ENCODE data around the gene RASGRF2.
A peak's percentile ranks its signal among the peaks of the same experiment; 100 is the strongest.

RASGRF2 gene

DNA sequence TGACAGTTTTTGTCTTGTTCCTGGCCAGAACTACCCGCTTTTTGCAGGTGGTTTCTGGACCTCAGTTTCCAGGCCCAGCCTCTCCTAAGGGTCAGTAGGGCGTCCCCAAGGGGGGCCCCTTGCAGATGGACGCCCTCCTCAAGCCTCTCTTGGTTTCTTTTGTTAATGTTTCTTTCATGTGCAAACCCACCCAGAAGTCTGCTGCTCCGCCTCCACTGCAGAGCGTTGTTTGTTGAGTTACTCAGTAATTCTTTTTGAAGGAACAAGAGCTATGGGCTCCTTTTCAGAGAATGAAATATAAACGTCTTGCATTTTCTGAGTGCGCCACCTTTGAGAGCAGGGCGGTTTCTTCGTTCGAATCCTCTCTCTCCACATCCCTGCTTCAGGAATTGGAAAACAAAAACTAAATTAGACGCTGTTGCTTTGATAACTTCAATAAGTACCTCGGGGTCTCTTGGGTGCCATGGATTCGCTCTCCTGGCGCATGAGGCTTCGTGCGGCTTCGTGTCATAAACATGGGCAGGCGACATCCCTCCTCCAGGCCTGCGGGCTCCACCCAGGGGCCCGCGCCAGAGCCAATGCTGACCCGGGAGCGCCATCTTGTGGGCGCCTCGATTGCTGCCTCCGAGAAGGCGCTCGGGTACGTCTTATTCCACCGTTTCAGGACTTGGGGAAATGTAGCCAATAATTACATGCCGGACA lies 234.6 kb downstream of the RASGRF2 start:
- peak; percentile 67 to 78 (median 67) for DNase-seq (ENCODE audit: low read depth in 2 of 3, low spot score in 2 of 3)

DNA sequence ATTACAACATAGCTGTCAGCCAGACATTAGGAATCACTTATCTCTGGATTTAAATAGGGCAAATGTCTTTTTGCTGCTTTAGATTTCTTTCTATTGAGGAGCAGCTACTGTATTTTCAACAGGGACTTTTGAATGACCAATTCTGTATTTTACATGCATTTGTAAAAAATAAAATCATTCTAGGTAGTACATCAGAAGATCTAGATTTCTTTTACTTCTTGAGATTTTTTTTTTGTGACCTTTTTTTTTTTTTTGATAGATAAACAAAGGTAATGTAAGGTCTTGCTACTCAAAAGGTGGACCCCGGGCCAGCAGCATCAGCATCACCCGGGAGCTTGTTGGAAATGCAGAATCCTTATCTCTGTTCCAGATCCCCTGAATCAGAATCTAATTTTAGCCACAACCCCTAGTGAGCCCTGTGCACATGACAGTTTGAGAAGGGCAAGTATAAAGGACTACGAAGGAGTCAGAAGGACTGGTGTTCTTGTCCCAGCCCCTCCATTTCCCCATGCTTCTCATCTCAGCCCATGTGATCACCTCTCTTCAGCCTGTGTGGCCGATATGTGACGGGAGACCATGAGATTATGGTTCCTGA lies 235.3 kb downstream of the RASGRF2 start:
- DNase-seq (ENCODE audit: low read depth in 2 of 3, low spot score in 2 of 3): no peak

DNA sequence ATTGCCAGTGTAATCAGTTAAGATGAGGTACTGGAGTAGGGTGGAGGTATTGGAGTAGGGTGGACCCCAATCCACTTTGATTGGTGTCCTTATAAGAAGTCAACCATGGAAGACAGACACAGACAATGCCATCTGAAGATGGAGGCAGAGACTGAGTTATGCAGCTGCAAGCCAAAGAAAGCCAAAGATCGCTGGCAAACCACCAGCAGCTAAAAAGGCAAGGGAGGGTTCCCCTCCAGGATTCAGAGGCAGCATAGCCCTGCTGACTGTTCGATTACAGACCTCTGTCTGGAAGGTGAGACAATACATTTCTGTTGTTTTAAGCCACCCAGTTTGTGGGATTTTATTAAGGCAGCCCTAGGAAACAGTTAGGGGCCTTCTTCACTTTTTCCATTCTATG lies 242.5 kb downstream of the RASGRF2 start:
- DNase-seq (ENCODE audit: low read depth in 2 of 3, low spot score in 2 of 3): no peak

DNA sequence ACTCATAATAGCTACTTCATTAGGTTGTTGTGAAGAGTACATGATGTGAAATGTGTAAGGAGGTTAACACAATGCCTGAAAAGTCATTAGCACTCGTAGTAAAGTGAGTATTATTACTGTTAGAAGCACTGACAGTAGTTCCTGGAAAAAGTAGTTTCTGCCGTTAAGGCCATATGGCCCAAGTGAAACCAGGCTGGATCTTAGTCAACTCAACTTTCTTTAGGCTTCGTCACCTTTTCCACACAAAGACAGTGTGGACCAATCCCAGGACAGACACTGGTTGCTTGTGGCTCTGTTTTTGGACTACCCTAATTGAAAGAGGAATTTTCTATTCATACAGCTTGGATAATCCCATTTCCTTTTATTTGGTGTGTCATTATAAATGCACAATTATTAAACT lies 243.6 kb downstream of the RASGRF2 start:
- DNase-seq (ENCODE audit: low read depth in 2 of 3, low spot score in 2 of 3): no peak

DNA sequence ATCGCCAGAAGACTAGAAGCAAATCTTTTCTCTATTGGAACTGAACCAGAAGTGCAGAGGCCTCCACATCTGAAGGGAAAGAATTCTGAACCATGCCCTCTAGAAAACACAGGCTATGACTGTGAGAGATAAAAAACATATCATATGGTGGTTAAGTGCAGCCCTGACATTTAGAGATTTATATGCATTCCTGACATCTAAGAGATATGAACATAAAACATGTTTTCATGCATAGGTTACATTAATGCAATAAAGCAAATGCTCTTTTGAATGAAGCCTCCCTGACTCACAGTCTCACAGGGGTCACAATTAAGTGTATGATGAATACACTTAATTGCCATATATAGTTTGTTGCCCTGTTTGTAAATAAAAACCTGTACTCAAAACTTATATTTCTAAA lies 244.0 kb downstream of the RASGRF2 start:
- DNase-seq (ENCODE audit: low read depth in 2 of 3, low spot score in 2 of 3): no peak

DNA sequence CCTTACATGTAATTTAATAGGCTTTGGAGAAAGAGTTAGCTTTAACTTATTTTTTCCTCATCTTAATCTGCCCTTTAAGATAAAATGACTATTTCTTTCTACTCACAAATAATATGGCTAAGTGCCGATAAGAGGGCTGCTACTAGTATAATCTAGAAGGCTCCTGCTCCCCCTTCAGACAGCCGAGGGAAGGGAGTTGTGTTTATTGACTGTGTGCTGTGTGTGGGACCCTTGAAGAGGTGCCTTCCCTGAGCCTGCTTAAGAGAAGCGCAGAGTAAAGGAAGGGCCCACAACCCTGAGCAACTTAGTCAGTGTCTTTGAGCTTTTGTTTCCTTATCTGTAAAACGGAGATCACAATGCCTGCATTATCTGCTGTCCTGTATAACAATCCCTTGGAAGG lies 244.9 kb downstream of the RASGRF2 start:
- no peak for DNase-seq (ENCODE audit: low read depth in 2 of 3, low spot score in 2 of 3)

DNA sequence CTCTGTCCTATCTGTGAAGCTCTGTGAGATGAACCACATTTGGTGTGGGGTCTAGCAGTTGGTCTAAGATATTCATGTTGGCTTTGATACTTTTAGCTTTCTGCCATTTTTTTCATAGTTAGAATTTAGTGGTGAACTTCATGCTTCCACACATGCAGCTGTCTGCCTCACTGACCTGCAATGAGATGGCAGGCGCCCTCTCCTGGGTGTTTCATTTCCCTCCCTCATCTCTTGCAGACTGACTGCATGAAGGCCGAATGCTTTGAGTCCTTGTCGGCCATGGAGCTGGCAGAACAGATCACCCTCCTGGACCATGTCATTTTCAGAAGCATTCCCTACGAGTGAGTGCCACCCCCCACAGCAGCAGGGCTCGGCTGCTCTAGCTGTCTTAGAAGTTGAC lies 246.8 kb downstream of the RASGRF2 start:
- DNase-seq (ENCODE audit: low read depth in 2 of 3, low spot score in 2 of 3): no peak

DNA sequence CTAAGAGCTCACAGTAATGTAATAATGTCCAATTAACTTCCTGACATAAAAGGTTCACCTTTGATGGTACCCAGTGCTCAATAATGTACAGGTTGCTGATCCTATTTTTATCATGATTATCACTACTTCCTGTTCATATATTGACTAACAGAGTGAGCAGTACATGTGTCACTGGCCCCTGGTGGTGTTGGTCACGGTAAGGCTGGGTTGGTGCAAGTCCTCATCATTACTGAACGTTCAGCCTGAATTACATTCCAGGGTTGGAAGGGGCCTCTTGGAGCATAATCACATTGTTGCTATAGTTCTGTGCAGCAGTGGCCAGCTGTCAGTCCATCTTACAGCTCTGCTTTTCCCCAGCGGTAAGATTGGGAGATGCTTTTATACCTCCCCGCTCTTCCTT lies 248.7 kb downstream of the RASGRF2 start:
- DNase-seq (ENCODE audit: low read depth in 2 of 3, low spot score in 2 of 3): no peak

DNA sequence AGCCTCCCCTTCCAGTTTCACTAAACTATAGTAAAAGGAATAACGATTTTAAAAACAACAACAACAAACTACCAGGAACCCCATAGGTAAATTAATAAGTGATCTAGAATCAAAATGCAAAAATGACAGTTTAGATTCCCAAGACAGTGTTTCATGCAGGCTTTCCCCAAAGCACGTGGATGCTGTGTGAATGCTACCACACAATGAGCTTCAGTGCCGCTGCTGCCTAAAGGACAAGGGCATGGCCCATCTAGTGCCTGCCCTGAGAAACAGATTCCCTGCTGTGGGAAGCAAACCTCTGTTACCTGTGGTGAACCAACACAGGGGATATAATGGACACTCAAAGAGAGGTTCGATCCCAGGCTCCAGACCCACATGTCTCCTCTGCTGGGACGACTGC lies 249.2 kb downstream of the RASGRF2 start:
- no peak for DNase-seq (ENCODE audit: low read depth in 2 of 3, low spot score in 2 of 3)

DNA sequence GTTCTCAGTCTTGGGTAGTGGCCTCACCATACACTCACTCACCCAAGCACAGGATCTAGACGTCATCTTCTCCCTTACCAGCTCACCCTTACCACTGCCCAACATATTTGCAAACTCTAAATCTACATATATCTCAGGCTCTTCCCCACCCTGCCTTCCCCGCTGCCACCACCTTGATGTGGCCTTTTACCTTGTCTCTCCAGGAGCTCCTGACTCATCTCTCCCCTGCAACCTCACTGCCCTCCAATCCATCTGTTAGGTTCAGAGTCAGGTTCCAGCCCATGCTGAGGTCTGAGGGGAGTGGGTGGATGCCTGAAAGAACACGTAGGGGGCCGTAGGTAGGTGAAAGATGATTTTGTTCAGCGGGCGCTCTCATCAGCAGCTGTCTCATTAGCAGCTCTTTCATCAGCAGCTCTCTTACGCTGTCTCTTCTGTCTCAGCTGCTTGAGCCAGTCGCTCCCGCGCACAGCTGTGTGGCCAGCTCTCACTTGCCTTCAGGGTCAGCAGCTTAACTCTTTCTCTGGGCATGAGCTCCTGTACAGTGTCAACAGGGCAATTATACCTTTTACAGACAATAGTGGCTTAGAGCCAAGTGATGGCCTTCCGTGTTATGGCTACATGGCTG lies 249.8 kb downstream of the RASGRF2 start:
- no peak for DNase-seq (ENCODE audit: low read depth in 2 of 3, low spot score in 2 of 3)

DNA sequence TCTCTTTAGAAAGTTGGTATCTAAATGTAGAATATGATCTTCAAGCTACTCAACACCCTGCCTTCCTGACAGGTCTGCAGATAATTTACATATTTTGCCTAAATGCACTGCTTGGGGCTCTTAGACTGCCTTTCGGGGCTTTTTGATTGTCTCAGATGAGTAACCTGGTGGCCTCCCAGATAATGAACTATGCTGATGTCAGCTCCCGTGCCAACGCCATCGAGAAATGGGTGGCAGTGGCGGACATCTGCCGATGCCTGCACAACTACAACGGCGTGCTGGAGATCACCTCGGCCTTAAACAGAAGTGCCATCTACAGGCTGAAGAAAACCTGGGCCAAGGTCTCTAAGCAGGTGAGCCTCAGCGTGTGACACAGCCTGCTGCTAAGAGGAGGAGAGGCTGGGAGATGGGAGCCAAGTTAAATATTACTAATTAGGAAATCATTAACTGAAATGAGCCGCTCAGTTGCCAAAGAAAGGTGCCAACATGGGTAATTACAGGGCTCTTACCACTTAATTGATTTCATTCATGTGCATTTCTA lies 252.1 kb downstream of the RASGRF2 start:
- no peak for DNase-seq (ENCODE audit: low read depth in 2 of 3, low spot score in 2 of 3)

DNA sequence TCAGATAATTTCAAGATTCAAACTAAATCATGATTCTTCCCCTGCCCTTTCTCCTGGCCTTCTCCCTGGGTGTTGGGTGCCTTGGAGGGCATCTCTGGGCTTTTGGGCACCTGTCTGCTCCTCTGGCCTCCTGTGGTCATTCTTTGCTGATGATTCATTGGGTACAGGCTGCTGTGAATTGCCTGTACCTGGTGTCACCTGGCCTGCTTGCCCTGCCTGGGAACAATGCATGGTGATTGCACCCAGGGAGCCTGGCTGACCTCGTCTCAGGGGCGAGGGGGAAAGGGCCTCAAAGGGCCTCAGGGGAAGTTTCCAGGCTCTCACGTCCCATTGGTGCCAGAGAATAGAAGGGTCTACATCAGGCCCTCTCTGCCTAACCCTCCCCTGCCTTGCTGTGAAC lies 252.9 kb downstream of the RASGRF2 start:
- DNase-seq (ENCODE audit: low read depth in 2 of 3, low spot score in 2 of 3): no peak

DNA sequence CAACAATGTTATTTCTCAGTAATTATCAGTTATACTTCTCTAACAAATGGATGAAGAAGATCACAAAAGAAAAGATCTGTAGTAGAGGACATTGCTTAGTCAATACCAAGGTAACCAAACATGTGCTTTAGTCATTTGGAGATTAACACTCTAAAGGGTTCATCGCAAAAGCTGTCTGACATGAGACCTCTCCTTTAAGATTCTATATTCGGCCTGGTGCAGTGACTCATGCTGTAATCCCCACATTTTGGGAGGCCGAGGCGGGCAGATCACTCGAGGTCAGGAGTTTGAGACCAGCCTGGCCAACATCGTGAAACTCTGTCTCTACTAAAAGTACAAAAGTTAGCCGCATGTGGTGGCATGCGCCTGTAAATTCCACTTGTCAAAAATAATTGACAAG lies 254.7 kb downstream of the RASGRF2 start:
- DNase-seq (ENCODE audit: low read depth in 2 of 3, low spot score in 2 of 3): no peak

DNA sequence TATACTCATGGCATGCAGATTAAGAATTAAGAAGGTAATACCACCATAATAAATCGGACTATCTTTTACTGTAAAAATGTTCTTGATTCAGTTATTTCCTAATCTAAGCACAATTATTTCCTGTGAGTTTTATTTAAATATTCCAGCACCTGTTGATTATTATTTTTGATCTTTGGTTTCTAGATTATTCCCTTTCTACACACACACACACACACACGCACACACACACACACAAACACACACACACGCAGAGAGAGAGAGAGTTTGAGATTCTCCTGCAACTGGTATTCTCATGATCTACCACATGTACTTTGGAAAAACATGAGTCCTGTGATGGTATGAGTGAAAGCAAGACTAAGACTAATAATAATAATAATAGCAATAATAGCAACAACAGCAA lies 256.0 kb downstream of the RASGRF2 start:
- DNase-seq (ENCODE audit: low read depth in 2 of 3, low spot score in 2 of 3): no peak

DNA sequence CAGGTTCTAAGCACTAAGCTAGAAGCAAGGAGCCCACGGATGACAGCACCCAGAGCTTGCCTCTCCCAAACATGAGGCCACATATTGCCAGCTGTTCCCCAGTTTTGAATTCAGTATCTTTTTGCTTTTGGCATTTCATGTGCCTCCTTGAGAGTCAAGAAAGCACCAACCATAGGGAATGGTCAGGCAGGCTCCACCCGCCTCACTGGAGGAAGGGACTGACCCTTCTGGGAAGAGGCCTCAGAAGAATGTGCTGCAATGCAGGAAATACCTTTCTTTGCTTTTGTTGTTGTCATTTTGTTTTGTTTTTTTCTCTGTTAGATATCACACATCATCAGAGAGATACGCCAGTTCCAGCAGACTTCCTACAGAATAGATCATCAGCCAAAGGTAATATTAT lies 259.2 kb downstream of the RASGRF2 start:
- no peak for DNase-seq (ENCODE audit: low read depth in 2 of 3, low spot score in 2 of 3)

DNA sequence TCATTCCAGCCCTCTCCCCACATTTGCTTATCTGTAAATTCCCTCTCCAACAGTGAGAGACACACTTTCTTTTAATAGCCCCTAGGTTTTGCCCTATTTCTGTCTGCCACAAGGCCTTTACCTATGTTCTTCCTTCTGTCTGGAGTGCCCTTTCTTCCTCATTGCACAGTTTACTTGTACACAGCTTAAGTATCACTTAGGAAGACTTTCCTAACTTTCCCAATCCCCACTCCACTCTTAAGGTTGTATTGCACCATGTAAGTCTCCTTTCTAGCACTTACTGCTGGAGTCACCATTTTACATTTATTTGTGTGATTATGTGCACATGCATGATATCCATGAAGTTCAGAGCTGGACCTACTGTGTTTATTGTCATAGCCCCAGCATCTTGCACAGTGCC lies 262.1 kb downstream of the RASGRF2 start:
- DNase-seq (ENCODE audit: low read depth in 2 of 3, low spot score in 2 of 3): no peak

DNA sequence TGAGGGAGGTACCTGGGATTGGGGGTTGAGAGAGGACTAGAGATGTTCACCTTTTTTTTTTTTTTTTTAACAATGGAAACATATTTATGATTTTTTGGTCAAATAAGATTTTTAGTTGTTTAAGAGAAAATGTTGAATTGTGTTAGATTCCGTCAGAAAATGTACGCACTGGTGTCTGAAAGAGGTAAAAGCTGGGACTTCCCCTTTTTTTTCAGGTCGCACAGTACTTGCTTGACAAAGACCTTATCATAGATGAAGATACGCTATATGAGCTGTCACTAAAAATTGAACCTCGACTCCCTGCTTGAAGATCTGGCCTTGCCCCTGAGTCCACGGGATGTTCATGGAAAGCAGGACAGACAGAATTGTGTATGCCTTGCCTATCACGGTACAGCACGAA lies 265.3 kb downstream of the RASGRF2 start:
- DNase-seq (ENCODE audit: low read depth in 2 of 3, low spot score in 2 of 3): no peak

DNA sequence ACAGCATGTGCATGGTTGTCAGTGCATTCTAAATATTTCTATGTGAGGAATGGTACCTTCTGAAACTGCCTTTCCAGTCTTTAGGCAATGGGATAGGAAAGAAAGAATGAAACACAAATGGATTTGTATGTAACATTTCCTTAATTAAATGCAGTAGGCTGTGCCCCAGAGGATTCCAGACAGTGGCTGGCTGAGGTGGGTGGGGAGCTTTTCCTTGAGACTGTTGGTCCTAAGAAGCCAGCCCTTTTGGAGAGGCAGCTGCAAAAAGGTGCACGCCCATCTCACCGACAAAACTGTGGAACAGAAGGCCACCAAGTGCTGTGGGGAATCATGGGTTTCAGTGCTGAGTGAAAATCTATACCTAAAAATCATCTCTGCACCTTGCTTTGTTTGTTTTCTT lies 266.1 kb downstream of the RASGRF2 start:
- no peak for DNase-seq (ENCODE audit: low read depth in 2 of 3, low spot score in 2 of 3)

DNA sequence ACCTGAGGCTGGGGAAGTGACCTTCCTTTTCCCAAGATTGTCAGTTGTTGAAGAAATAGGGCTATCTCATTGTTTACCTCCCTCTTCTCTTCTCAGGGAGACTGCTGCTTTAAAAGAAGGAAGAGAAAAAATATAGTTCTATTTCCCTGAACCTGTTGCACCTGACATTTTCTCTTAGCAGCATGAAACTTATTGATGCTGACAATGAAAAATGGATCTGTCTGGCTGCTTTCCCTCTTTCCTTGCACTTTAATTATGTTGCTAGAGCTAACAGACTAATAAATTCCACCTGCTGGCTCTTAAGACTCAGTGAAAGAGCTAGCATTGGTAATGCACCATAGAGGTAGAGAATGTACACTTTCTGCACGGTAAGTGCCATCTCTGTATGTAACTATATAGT lies 266.8 kb downstream of the RASGRF2 start:
- no peak for DNase-seq (ENCODE audit: low read depth in 2 of 3, low spot score in 2 of 3)

DNA sequence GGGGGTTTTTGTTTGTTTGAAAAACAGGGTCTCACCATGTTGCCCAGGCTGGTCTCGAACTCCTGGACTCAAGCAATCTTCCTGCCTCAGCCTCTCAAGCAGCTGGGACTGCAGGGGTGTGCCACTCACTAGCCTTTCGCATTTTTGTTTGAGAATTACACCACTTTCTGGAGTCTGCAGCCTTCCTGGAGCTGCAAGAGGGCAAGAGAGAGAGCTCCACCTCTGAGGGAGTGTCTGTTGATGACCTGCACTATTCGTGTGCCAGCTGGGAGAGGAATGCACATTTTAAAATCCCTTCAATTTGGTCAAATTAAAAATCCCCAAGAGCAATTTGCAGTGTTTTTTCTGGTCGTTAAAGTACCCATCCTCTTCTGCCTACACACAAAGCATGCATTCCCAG lies 267.9 kb downstream of the RASGRF2 start:
- no peak for DNase-seq (ENCODE audit: low read depth in 2 of 3, low spot score in 2 of 3)

DNA sequence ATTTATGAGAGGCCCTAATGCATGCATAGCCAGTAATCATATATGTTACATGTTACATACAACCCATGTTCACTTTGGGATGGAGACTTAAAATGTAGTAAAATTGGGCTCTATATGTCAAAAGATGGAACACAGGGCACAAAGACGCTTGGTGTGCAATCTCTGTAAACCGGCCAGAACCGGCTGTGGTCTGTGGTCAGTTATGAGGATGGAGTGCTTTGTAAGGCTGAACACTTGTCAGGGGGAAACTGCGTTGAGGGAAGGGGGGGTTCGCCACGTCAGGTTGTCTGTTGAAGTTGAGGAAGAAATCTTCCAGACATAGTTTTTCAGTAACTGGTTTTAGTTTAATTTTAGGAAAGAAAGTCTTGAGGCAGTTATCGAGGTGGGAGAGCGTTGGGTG lies 270.3 kb downstream of the RASGRF2 start:
- DNase-seq (ENCODE audit: low read depth in 2 of 3, low spot score in 2 of 3): no peak

DNA sequence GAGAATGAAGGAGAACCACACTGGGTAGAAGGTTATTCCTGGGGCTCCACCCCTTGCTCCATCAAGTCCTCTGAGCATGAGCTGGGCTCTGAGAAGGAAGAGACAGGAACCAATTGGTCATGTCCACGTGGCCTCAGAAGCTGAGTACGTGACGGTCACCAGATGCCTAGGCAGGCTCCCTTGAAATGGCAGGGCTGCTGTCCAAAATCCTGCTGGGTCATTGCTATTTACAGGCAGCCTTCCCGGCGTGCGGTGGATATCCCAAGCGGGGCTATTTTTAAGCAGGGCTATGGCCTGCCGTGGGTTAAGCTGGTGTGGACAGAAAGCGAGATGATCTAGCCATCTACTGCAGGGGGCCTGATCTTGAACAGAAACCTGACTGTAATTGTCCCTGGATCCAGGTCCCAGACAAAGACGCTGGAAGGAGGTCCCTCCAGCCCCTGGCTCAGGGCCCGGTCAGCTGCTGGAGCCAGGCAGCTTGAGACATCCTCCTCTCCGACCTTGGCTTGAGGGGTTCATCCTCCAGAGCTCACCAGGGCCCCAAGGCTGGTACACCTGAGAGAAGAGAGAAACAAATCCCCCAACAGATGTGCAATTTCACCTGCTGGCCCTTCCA lies 272.4 kb downstream of the RASGRF2 start:
- DNase-seq (ENCODE audit: low read depth in 2 of 3, low spot score in 2 of 3): no peak
